Cerebellar nuclear complex (tissue), 1 donor: Measurements from ENCODE around the gene SLC66A2.

Experiments
- DNase-seq, 2 experiments: peaks; one replicate each; lab custom pipeline; 2025; lab: John Stamatoyannopoulos, UW

The SLC66A2 gene

DNA sequence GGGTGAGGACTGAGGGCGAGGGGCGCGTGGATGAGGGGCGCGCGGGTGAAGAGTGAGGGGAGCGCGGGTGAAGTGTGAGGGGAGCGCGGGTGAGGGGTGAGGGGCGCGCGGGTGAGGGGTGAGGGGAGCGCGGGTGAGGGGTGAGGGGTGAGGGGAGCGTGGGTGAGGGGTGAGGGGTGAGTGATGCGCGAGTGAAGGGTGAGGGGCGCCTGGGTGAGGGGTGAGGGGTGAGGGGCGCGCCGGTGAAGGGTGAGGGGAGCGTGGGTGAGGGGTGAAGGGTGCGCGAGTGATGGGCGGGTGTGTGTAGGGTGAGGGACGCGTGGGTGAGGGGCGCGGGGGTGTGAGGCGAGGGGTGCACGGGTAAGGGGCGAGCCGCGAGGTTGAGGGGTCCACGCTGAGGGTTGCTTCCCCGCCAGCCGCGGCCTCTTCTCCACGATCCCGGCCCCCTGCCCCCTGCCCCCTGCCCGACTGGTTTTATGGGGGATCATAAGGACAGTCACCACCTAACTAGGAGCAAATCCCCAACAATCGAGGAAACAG is 1.1 kb upstream of the SLC66A2 start:
- DNase-seq = no peak

DNA sequence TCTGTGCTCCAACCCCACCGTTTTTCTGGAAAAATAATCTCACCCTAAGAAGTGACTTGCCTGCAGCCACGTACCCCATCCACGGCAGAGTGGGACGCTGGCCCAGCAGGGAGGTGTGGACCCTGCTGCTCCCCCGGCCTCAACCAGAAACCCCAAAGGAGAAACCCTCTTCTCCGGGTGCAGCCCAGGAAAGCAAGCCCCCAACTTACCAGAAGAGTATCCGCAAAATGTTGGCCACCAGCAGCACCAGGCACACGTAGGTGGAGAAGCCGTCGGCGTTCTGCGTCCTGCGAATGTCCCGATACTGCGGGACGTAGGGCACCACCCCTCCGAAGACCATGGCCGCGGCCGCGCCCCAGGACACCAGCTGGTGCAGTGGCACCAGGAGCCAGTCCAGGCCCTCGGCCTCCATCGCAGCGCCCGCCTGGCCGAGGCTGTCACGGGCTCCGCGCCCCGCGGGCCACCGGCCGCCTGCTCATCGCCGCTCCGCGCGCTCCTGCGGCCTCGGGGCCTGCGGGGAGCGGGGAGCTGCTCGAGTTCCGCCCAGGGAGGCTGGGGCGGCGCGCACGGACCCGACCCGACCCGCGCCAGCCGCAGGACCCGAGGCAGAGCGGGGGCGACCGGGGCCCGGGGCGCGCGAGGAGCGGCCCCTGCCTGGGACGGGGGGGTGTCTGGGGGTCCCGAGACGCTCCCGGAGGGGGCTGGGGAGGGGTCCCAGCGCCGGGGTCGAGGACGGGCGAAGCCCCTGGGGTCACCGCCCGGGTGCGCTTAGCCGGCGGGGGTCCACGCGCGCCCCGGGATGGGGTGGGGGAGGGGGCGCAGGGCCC is 725 bp downstream of the SLC66A2 start:
- no peak for DNase-seq

DNA sequence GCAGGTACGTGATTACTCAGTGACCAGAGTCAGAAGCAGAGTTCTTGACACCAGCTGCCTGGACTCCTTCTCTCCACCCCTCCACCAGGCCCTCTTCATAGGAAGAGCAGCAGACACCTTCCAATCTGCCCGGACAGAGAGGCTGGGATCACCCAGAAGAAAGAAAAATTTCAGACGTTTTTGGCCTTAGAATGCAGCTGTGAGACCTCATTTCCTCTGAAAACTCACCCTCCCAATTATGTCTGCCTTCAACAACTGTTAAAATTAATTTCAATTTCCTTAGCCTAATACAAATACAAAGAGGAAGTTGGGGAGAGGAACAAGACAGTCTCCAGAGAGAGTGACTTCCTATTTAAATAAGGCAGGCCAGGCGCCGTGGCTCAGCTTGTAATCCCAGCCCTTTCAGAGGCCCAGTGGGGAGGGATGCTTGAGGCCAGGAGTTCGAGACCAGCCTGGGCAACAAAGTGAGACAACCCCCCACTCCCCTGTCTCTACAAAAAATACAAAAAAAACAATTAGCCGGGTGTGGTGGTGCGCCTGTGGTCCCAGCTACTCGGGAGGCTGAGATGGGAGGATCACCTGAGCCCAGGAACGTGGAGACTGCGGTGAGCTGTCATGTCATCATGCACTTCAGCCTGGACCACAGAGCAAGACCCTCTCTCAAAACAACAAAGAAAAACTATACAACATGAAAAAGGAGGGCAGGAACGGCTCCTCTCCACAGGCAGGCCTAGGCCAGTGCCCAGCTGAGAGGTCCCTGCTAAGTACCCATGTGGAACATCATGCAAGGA is 1.6 kb downstream of the SLC66A2 start:
- DNase-seq = no peak

DNA sequence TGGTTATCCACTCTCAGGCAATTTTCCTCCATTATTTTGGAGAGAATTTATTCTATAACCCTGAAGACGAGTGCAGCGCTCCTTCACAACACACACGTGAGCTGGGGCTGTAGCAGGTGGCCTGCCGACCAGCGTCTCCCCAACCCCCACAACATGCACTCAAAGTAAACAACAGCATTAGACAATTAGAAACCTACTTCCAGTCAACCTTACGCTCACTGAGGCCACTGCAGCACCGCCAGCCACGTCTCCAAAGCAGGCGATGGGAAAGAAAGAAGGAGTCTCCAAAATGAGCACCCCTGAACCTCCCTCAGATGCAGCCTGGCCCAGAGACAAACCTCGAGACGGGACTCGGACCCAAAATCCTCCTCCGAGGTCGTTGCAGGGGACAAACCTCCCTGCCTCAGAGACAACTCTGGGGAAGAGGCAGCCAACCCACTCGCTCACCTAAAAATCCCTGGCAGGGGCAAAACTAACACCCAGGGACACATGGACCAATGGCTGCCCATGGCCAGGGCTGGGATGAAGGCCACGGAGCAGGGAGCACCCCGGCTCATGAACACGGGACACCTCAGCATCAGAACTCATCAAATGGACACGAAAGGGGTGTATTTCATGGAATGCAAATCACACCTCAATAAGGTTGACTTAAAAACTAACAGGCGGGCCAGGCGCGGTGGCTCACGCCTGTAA is 2.6 kb downstream of the SLC66A2 start:
- no peak for DNase-seq

DNA sequence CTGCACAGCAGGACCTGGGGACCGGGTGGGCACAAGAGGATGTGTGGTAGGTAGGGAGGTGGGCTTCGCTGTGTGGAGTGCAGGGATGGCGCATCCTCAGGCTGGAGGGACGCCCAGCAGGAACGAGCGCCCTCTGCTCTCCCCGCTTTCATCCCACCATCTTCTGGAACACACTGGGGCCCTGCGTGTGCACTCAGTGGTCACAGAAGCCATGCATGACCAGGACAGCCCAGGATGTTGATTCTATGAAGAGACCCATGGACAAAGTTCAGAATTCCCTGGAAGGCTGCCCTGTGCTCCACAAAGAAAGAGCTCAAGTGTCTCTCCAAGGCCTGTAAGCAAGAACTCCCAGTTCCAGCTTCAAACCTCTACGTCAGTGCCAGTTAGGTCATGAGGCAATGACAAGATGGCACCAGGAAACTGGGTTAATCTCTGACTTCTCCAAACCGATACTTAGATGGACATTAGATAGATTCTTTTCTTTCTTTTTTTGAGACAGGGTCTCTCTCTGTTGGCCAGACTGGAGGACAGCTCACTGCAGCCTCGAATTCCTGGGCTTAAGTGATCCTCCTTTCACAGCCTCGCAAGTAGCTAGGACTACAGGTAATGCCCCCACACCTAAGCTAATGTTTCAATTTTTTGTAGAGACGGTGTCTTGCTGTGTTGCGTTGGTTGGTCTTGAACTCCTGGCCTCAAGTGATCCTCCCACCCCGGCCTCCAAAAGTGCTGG is 3.4 kb downstream of the SLC66A2 start:
- DNase-seq = no peak

DNA sequence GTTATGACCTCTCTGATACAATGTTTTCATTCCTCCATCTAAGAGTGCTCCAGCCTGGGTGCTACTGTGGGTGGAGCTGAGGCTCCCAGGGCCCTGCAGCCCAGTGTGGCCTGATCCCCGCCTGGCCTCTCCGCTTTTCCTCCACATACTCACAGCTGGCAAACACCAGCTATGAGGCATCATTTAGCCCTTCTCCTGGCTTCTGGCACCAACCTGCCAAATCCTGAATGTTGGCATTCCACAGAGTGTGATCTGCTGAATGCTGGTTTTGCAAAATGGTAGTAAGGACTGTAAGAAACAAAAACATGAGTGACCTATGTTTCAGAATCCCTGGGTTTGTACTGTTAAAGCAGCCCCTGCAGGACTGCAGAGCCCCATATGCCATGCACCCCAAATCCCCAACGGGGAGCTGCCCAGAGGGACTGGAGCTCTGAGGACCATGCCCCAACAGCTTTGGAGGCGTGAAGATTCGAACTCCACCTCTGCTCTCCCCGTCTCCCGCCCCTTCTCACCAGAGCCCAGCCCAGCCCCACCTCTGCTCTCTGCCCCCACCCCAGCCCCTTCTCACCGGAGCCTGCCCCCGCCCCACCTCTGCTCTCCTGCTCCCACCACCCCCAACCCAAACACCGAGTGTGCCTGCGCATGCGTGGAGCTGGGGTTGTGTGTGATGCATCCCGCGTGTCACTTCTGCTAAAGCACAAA is 4.2 kb downstream of the SLC66A2 start:
- DNase-seq = no peak

DNA sequence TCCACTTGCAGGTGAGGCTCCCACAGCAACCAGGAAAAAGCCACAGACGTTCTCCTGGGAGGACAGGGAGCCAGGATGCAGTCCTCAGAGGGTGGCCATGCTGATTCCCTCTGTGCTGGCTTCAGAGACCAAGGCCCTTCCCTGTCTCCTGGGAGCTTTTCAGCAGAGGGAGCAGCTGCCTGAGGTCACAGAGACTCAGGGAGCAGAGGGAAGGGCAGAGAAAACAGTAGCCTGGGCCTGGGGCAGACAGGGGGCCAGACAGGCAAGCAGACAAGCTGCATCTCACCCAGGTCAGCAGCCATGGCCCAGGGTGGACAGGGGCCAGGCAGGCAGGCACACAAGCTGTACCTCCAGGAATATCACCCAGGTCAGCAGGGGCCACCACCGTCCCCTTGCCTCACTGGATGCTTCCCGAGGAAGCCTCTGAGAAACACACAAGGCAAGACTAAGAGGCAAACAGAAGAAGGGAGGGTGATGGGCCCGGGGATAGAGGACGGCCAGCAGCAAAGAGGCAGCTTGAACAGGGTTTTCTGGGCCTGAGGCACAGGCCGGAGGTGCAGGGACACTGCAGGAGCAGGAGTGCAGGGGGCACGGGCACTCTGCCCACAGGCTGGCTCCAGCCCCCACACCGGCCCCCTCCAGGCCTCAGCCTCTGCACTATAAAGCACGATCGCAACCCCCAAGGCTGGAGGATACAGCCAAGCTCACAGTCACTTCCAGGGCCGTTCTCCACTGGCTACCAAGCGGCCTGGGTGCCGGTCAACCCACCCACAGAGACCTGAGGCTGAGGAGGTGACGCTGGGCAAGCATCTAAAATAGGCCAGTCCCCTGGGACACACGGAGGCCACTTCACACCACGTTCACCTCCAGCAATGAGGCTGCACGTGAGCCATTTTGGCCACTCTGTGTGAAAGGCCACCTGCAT is 6.1 kb downstream of the SLC66A2 start:
- no peak for DNase-seq

DNA sequence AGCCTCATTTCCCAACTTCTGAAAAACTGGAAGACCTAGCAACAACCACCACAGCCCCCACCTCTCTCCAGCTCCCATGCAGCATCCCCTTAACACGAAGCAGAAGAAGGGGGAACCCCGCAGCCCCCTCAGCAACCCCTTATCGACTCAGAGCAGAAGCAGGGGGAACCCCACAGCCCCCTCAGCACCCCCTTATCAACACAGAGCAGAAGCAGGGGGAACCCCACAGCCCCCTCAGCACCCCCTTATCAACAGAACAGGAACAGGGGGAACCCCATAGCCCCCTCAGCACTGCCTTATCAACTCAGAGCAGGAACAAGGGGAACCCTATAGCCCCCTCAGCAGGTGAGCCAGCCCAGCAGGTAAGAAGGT is 6.7 kb downstream of the SLC66A2 start:
- no peak for DNase-seq

DNA sequence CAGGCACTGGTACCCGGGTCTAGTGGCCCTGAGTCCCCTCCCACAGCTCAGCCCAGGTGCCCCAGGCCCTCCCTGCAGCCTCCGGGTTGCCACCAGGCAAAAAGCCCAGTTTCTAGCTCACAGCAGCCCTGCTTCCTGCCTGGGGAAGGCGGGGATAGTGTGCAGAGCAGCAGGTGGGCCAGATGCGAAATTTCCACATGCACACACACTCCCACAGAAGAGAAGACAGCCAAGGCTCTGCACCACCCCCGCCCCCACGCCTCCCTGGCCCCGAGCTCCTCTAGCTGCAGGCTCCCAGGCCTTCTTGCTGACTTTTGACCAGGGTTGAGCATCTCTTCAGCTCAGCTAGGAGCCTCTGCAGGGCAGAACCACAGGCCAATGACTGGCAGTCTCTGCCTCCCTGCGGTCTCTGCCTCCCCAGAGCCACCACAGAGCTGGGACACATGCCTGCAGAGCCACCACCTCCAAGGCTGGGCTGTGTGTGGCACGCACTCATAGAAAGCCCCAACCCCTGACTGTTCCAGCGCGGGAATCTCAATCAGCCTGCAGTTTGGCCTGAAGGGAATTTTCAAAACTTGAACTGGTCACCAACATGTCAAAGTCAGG is 7.2 kb downstream of the SLC66A2 start:
- no peak for DNase-seq

DNA sequence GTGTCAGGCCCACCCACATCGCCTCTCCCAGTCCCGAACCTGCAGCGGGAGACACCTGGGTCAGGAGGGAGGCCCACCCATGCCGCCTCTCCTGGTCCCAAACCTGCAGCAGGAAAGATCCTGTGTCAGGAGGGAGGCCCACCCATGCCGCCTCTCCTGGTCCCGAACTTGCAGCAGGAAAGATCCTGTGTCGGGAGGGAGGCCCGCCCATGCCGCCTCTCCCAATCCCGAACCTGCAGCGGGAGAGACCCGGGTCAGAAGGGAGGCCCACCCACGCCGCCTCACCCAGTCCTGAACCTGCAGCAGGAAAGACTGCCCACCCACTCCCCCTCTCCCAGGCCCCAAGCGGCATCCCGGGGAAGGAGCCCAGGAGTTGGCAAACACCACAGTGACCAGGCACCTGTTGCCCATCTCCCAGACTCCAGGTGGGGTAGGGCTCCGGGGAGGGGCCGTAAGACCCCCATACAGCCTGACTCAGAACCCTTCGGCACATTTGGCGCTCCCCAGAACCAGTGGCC is 7.8 kb downstream of the SLC66A2 start:
- no peak for DNase-seq

DNA sequence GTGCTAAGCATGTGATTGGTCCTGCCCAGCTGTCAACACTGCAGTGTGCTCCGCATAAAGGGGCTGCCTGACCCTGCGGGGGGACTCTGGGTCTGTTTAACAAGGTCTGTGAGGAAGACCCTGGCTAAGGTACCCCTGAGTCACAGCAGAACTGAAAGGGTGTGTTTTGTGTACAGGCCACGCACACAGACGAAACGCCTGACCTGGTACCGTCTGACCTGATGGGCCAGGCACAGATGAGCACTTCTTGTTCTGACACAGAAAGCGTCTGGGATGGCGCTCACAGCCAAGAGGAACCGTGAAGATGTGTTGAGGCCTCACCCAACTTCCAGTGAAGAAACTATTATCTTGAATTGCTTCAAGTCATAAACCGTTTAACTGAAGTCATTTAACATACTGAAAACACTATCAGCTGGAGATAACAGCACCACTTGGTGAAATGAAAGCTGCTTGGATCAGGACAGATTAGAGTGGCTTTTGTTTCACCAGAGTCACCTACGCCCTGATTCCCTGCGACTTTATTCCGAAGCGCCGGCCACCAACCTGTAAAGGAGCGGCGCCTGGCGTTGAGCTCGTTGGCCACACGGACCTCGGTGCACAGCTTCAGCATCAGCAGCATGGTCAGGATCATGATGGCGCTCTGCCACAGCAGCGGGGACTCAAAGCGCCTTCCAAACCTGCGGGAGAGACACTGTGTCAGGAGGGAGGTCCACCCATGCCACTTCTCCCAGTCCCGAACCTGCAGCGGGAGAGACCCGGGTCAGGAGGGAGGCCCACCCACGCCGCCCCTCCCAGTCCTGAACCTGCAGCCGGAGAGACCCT is 8.5 kb downstream of the SLC66A2 start:
- no peak for DNase-seq

DNA sequence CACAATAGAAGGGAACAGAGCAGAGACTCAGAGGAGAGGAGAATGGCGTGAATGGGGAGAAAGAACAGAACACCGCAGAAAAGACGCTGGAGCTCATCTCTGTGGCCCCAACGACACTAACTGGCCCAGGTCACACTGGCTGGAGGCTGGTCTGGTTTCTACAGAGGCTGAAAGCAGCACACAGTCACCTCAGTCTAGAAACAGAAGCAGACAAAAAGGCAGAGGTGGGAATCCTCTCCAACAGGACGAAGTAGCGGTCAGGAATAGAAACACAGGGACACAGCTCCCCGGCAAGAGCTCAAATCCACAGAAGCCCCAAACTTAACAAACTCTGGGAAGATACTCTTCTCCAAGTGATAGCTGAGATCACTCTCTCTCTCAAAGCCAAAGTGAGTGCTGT is 9.2 kb downstream of the SLC66A2 start:
- no peak for DNase-seq

DNA sequence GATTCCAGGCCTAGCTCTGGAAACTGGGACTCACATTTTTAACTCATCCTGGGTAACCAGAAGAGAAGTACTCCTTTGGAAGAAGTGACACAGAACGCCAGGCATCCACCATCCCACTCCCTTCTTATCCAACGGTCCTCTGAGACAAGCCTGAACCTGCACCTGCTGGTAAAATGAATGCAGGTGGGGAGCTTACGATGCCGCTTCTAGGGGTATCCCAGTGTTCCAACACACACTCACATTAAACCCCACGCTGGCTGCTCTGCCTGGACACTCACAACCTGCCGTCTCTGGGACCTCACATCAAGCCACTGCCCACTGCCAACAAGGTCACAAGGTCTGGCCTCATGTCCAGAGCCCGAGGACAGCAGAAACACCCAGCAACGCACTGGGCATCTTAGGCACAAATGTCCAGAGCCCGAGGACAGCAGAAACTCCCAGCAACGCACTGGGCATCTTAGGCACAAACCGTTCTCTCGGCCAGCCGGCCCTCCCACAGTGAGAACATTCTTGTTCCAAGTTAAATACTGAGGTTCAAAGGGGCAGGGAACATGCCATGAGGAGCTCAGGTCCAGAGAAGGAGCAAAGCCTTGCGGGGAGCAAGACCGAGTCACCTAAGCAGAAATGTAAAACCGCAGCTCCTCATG is 9.9 kb downstream of the SLC66A2 start:
- no peak for DNase-seq

DNA sequence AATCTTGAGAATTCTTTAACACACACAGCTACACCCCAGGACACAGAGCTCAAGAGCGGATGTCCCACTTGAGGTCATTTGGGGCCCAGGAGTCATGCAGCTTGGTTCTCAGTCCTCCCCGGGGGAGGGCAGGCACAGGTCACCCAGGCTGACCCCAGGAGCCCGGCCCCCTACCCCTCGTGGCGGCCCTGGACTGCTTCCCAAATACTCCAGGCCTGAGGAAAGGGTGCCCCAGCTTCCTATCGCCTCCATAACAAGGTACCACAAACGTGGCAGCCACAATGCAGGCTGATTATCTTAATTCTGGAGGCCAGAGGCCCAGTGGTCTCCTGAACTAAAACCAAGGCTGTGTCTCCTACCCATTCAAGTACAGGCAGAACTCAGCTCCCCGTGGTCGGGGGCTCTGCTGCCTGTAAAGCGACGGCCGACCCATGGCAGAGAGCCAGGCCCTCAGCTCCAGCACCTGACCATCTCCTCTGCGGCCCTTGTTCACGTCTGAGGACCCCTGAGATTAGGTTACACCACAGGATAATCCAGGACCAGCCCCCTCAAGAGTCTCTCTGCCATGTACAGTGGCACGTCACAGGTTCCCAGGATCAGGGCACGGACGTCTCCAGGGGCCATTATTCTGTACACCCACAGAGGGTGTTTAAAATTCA is 10.5 kb downstream of the SLC66A2 start:
- DNase-seq = no peak

DNA sequence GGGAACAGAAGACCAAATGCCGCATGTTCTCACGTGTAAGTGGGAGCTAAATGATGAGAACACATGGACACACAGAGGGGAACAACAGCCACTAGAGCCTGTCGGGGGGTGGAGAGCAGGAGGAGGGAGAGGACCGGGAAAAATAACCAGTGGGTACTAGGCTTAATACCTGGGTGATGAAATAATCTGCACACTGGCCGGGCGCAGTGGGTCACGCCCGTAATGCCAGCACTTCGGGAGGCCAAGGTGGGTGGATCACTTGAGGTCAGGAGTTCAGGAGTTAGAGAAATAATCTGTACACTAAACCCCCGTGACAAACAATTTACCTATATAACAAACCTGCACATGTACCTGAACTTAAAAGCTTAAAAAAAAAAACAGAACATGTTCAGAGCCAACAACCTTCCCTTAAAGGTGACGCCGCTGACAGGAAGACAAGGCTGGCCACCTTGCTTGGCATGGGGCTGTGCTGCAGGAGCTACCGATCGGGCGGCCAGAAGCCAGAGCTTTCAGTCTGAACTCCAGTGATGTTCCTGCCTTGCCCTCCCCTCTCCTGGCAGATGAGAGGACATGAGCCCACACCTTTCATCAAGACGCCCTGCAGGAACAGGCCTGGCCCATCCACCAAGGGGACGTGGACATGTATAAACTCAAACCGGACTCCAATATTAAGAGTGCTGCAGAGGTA is 11.2 kb downstream of the SLC66A2 start:
- DNase-seq = no peak

DNA sequence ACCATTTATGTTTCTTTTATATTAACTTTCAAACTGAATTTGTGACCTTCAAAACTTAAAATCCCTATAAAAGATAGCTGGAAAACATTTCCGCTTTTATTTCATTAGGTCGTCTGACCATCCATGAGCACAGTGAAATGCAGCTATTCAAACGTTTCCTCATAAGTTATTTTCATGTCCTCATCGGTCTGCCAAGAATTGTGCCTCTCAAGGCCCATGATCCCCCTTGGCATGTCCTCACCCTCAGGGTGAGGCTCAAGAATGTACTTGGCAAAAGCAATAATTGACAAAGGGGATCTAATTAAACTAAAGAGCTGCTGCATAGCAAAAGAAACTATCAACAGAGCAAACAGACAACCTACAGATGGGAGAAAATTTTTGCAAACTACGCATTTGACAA is 12.4 kb downstream of the SLC66A2 start:
- DNase-seq = no peak

DNA sequence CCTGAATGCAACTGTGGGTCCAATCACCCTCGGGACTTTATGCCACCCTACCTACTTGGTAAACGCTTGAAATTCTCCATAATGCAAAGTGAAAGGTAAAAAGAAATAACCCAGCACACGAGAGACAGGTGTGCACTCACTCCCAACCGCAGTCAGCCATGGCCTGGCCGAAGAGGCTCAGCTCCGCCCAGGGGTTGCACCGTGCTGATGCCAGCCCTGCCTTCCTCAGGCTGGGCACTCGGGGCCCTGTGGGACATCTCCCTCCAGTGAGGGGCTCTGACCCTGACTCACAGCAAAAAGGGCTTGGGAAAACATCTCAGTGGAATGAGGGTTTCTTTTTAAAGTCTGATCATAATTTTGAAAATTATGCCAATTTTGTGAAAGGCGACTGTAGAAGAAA is 13.3 kb downstream of the SLC66A2 start:
- DNase-seq = no peak
